CD4-positive, alpha-beta T cell treated with Interleukin-15 for 4 hours (primary cell): ENCODE results near the gene RBMS3.
"Not testable (repeated sequence)": the region's sequence is repeated elsewhere in the genome, so short reads cannot be mapped to it uniquely, and the experiment has no call there.

Experiments
- DNase-seq: peaks from one replicate; pipeline ENCODE4 v3.0.0-alpha.2; 2020; ENCODE audit warnings: low spot score

RBMS3 gene

DNA sequence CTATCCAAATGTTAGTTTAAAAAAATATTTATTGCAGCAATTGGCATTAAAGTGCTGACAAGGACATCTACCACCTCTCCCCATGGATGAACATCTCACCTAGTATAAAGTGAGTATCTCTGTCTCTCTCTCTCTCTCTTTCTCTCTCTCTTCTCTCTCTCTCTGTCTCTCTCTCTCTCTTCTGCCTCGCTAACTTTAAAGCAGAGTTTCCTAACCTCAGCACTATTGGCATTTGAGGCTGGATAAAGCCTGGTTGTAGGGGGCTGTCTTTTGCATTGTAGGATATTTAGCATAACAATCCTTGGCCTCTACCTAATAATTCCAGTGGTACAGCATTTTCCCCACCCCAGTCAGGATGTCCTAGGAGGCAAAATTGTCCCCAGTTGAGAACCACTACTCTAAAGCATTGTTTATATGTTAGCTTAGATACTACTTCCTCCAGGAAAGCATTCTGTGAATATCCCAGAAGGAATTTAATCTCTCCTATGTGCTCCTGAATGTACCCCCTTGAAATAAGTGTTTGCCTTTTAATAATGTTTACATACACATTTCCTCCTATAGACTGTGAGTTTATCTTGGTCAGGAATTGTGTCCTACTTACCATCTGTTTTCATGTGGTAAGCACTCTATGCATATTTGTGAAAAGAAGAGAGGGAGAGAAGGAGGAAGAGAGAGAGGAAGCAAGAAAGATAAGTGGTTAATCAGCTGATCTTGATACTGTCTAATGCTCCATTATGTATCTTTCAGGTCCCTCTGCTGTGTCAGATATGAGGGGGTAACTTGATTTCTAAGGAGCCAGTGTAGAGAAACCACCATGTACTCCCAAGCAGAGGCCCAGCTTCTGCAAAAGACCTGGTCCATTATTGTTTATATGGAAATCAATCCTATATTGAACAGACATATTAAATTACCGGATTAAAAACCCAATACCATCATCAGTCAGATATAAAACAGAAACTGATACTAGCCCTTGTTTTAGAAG is 346.6 kb downstream of the RBMS3 start:
- DNase-seq = no peak

DNA sequence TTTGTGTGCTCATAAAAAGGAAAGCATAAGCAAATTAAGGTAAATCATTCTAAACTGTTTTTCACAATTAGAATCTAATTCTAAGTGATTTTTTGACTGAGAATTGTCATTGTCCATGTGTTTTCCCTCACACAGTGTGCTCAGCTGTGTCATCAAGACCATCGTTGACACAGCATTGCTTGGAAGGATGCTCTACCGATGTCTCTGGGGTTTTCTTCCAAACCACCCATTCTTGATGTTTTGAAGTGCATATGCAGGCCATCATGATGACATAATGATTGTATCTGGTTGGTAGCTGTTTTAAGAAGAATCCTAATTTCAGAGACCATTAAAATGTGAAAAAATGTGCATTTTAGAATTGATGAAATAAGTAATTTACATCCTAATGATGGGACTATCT is 347.9 kb downstream of the RBMS3 start:
- no peak for DNase-seq

DNA sequence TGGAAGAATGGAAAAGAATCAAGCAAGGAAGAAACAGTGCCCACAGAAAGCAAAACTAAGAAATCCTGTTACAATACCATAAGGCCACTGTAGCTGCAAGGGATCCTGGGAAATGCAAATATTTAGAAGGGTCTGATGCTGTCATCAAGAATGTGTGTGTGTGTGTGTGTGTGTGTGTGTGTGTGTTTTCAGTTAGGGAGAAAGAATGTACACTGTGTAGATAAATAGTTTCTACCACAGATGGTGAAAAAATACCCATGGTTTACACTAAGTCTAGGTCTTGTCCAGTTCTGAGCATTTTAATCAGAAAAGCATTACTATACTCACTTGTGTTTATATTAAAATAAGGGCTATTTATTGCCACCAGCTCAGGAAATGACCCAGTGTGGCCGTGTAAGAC is 355.0 kb downstream of the RBMS3 start:
- no peak for DNase-seq

DNA sequence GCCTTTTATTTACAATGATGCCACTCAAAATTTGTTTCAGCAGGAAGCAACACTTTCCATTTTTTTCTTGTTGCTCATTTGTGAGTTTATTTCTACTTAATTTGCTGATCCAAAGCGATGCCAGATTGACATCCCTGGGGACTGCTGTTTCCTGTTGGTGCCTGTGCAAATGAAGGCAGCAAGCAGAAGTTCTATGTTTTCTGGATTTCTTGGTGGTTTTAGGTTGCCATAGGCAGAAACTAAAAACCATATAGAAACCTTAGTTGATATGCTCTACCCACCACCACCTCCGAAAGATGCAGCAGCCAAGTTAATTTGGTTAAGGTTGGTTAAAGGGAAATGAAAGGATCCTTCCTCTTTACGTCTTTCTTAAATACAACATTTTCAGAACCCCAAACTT is 356.2 kb downstream of the RBMS3 start:
- no peak for DNase-seq

DNA sequence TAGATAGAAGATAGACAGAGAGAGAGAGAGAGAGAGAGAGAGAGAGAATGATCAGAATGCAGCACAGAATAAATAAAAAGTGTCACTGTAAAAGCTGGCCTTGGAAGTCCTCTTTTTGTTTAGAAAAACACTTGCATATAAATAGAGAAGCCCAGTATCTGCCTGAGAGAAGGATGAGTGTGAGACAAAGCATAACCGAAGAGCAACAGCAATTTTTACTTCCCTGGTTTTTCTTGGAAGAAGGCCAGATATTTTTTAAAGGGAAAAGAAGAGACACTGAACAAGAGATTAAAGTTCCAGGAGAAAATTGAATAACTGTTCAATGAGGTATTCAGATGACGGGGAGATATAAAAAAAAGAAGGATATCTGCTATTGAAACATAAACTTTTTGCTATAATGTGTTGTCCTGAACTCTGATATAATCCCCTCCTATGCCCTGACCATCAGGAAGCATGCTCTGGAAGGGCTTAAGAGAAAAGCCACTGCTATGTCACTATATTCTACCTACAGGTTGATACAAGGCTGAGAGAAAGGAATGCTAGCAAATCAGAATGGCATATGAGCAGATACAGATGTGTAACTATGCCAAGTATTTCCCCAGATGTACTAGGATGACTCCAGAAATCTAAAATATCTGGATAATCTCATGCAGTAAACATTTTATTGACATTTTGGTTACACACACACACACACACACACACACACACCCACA is 358.9 kb downstream of the RBMS3 start:
- no peak for DNase-seq

DNA sequence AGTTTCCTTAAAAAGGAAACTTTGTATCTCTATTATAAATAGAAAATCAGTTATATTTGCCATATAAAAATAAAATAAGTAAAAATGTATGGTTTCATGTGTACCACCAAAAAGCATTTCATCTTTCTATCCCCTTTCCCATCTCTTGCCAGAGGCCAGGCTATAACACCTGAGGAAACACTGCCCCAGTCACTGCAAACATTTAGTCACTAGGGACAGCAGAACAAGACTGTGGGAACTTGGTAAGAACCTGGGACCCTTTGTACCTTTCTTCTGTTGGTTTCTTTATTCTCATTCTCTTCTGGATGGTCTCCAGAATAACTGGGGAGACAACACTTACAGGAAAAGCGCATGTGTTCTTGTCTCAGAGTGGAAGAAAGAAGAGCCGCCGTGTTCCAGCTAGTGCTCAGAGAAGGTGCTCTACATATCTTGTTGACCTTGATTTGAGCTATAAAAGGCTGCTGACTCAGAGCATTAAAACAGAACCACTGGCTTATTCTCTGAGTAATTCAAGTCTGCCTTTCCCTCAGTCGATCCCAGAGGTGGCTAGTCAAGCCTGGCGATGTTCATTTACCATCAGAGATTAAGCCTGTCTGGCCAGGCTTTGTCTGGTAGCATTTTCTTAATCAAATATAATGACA is 361.6 kb downstream of the RBMS3 start:
- no peak for DNase-seq

DNA sequence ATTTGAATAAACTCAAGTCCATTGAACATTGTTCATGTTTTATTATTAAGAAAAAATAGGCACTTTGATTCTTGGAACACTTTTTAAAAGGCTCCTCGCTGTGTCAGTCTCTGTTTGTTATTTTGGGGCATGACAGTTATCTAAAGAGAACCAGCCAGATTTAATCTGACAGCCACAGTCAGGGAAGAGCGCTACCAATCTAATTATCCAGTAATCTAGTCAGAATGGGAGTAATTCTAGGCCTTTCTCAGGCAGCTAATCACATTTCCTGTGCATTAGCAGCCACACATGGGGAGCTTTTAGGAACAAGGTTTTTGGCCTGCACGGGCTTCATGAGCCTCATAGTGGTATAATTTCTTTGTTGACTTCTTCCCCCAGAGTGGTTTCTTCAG is 362.2 kb downstream of the RBMS3 start:
- DNase-seq = no peak

DNA sequence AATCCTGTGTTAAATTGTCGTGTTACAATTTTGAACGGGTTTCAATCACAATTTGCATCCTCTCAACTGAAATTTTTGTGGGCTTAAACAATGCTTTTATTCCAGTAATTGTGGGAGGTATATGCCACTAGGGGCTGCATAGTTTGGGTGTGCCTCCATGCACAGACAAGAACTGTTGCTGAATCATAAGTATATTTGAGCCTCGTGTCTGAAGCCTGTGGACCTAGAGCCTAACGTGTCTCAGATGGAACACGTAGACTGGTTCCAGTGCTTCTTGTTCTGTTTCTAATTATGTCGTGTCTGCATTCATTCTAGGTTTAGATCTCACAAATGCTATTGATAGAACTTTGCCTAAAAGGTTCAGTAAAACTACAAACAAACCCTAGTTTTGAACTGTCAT is 363.4 kb downstream of the RBMS3 start:
- no peak for DNase-seq

DNA sequence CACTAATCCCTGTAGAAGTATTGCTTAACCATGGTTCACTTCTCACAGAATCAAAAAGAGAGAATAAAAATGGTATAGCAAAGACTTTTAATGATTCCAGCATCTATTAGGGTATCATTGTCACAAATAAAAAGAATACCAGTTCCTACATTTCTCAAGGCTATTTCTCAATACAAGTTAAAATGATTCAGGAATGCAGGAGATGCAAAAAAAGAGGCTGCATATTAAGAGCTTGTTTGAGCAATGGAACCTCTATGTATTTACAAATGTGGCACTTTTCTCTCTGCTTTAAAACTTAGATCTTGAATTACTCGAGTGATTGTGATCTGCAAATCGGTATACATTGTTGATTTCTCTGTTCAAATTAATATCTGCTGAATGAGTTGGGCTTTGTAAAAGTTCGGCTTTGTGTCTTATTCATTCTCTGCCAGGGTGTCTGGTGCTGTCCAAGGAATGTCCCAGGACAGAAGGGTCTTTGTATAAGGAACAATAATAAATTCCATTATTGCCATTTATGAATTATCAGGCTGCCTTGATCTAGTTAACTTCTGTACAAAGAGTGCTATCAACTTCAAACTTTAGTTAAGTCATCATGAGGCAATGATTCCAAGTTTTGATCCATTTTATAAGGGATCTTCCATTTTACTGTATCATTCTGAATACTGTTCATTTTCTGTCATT is 364.2 kb downstream of the RBMS3 start:
- no peak for DNase-seq

DNA sequence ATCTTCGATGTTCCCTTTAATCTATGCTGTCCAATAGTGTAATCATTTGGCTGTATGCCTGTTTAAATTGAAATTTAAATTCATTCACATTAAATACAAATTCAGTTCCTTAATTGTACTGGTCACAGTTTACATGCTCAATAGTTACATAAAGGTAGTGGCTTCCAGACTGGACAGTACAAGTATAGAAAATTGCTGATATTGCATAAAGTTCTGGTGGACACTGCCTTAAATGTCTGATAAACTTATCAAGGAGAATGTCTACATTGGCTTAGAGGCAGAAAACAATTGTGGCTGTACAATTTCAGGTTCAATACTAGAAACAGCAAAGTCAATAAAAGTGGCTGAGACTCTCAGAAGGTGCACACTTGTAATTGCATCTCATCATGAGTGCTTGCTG is 365.2 kb downstream of the RBMS3 start:
- no peak for DNase-seq

DNA sequence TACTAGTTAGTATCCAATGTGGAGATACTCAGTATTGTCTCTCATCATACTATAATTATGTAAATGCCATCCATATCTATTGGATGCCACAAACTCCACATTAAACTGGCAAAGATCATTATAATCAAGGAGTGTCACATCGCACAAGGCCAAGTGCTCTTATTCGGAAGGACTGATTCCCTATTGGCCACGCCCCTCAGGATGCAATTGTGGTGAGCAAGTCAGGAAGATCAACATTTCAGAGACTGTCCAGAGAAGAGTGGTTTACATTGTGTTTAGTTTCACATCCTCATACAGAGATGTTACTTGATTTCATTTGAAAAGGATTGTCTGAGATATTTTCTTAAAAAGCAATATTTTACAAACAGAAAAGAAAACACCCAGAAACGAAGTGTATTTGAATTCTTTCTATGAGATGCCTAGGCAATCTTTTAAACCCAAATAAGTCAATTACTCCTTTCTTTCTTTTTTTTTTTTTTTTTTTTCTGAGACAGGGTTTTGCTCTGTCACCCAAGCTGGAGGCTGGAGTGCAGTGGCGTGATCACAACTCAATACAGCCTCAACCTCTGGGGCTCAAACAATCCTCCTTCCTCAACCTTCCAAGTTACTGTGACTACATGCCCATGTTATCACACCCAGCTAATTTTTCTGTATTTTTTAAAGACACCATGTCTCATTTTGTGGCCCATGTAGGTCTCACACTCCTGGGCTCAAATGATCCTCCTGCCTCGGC is 369.1 kb downstream of the RBMS3 start:
- DNase-seq = no peak

DNA sequence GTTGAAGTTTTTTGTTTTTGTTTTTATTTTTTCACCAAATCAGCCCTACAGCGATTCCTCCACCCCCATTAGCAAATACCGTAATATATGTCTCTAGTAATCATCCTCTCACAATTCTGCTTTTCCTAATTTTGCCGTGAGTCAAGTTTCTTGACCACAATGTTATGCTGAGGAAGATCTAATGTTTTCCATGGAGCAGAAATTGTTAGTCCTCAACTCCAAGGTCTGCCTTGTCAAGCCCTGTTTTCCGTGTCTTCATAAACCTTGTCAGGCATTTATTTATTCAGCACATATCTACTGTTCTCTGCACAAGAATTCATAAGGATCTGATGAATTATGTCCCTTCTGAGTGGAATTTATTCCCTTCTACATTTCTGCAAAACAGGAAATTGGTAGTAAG is 372.8 kb downstream of the RBMS3 start:
- no peak for DNase-seq

DNA sequence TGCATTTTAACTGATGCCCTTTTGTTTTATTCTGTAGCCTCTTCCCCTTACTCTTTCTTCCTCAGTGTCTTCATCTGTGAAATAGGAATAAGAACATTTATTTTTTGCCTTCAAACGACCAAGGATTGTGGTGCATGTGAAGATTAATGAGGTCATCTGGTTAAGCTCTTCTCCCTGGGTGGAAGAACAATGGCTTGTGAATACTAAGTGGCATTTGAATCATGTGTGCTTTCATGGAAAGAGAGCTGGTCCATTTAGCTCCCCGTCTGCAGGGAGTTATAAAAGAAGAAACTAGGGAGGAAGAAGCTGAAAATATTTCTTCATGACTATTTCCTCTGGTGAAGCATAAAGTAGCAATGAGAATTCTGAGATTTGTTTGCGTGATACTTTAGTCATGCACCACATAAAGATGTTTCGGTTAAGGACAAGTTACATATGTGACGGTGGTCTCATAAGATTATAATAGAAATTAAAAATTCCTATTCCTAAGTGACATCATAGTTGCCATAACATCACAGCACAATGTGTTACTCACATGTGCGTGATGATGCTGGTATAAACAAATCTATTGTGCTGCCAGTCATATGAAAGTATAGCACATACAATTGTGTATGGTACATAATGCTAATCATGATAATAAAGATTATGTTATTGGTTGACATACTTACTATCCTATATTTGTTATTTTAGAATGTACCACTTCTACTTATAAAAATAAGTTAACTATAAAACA is 374.3 kb downstream of the RBMS3 start:
- no peak for DNase-seq

DNA sequence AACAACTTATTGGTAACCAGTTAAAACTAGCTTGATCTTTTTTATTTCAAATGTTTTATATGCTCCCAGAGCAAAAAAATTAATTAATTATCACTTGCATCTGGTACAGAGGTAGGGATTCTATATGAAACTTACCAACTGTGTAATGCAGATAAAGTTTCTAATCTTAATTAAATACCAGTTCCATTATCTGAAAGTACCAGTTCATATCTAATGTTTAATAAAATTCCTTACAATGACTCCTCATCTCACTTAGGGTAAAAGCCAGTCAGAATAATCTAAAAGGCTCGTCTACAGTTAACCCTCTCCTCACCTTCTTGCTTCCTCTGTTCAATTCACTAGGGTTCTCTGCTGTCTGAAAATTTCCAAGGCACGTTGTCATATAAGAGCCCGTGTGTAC is 384.8 kb downstream of the RBMS3 start:
- no peak for DNase-seq

DNA sequence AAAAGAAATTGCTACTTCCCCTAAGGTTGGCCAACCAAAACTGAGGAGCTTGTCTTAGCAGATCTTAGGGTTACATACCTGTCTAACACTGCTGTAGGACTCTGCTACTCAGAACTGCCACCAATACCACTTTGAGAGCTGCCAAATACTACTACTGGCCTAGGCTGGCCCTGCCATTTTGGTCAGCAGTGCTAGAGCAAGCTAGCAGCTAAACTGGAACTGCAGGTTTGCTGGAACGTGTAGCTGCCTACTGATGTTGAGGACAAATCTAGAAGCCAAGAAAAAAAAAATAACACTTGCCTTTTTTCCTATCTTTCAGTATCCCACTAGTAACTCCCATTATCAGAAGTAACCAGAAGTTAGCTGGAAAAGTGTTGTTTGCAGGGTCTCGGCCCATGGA is 387.4 kb downstream of the RBMS3 start:
- no peak for DNase-seq

DNA sequence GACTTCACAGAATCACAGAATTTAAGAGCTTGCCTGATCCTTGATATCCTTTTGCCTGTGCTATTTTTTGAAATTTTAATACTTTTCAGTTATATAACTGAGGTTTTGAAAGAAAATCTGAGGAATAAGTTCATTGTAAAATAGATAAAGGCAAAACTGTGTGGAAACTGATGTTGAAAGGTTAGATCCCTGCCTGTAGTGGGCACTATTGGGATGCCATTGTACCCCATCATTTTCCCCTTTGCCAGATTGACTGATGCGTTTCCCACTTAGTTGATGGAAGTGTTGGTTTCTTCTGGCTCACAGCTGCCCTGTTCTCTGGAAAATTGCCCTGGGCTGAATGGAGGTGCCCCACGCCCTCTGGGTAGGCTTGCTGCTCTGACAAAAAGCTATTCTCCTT is 387.9 kb downstream of the RBMS3 start:
- no peak for DNase-seq

DNA sequence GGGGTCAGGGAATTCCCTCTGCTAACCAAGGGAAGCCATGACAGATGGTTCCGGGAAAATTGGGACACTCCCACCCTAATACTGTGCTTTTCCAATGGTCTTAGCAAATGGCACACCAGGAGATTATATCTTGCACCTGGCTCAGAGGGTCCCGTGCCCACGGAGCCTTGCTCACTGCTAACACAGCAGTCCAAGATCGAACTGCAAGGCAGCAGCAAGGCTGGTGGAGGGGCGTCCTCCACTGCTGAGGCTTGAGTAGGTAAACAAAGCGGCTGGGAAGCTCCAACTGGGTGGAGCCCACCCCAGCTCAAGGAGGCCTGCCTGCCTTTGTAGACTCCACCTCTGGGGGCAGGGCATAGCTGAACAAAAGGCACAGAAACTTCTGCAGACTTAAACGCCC is 389.6 kb downstream of the RBMS3 start:
- DNase-seq = not testable (repeated sequence)

DNA sequence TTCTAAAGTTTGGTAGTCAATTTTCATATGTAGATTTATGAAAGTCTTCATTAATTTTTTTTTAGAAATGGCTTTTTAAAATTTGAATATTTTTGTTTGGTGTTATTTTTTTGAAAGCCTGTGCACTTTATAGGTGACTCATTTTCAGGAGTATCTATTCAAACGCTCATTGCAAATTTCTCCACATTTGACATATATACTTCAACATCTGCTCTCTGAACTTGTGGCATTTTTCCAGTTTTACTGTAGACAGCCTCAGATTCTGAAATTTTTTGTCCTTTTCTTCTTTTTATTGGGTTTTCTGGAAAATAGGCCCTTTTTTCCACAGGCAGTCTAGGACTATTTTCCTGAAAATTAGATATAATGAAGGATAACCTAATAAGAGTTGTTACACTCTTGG is 396.6 kb downstream of the RBMS3 start:
- DNase-seq = no peak

DNA sequence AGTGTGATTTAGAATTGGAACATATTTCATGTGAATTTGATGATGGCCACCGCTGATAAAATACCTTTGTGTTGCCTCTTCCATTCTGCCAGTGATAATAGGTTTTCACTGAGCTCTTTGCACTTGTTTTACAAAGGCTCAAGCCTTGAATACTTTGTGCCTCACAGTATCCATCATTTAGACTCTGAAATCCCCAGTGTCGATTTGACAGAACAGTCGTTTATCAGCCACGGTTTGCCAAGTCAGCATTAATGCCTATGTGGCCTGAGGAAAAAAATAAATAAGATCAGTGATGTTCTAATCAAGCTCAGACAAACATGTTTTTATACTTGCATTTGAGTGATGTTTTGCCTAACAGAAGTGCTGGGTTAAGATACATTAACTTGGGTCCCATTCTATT is 399.1 kb downstream of the RBMS3 start:
- no peak for DNase-seq

DNA sequence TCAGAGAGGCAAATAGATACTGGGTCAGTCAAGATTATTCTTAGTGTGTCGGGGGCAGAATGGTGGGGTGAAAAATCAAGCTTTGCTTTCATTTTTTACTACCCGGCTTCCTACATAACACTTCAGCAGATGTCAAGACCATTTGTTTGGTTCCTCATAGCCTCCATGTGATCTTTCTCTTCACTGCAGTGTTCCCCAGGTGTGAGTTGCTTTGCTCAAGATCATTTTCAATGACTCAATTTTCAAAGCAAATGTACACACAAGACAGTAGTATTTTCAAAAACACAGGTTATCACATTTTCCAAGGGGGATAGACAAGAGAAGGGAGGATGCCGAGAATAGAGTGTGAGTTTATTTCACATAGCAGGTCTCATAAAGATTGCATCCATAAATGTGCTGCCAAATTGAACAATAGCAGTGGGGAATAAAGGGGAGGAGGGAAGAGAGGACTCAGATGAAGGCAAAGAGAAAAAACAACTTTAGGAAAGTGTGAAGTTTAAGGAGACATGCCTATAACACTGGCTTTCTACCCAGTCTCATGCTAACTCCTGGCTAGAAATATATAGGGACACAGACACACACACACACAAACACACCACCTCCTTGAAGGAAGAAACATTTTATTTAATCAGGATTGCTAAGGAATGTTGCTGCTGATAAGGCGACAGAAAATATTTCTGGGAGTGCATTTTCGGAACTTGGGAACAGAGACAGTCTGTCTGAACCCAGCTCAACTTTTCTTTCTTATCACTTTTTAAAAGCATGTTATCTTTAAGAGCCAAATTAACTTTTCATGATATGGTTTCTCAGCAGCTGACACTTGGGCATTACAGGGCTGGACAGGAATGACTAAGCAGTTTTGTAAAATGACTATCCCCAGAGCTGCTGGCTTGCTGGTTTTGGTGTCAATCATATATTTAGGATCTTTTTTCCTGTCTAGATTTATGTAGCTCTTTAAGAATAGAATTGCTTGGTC is 402.4 kb downstream of the RBMS3 start:
- no peak for DNase-seq
